ENCODE data around the gene CCDC32.

The CCDC32 gene

GRCh38 chr15:40550341-40551037, 14.4 kb downstream of the CCDC32 start:
- TF ChIP-seq CTCF (conservative IDR thresholded peaks at IDR 0.05) (no peak), ZFX (IDR thresholded peaks at IDR 0.05) (no peak)
- H3K27ac ChIP-seq: no peak overlapping the region

GRCh38 chr15:40549894-40550293, 14.9 kb downstream of the CCDC32 start:
- TF ChIP-seq ZFX (IDR thresholded peaks at IDR 0.05) (no peak), CTCF (conservative IDR thresholded peaks at IDR 0.05) (no peak)
- no peak overlapping the region for H3K27ac ChIP-seq

GRCh38 chr15:40548610-40549009, 16.2 kb downstream of the CCDC32 start:
- H3K27ac ChIP-seq: no peak overlapping the region
- TF ChIP-seq CTCF (conservative IDR thresholded peaks at IDR 0.05) (no peak), ZFX (IDR thresholded peaks at IDR 0.05) (no peak)

- no peak overlapping the region for H3K27ac ChIP-seq
Observed at GRCh38 chr15:40545457-40545856, 19.4 kb downstream of the CCDC32 start.

GRCh38 chr15:40543631-40544294, 21.1 kb downstream of the CCDC32 start:
- TF ChIP-seq ZFX (IDR thresholded peaks at IDR 0.05) (no peak), CTCF (conservative IDR thresholded peaks at IDR 0.05) (no peak)
- H3K27ac ChIP-seq: no peak overlapping the region

More at GRCh38 chr15:40545457-40545856, 19.4 kb downstream of the CCDC32 start:
- TF ChIP-seq ZFX (IDR thresholded peaks at IDR 0.05): no peak
- TF ChIP-seq CTCF (conservative IDR thresholded peaks at IDR 0.05): no peak

- no peak overlapping the region for H3K27ac ChIP-seq
- TF ChIP-seq ZFX (IDR thresholded peaks at IDR 0.05) (no peak), CTCF (conservative IDR thresholded peaks at IDR 0.05) (no peak)
Observed at GRCh38 chr15:40543082-40543481, 21.8 kb downstream of the CCDC32 start.

GRCh38 chr15:40538976-40539375, 25.9 kb downstream of the CCDC32 start:
- TF ChIP-seq CTCF (conservative IDR thresholded peaks at IDR 0.05) (no peak), ZFX (IDR thresholded peaks at IDR 0.05) (no peak)
- no peak overlapping the region for H3K27ac ChIP-seq
